SKM-1 treated with dmso at 0.1 percent for 144 hours (cell line): Measurements from ENCODE around the gene C3.

ENCODE experiments used
- DNase-seq: peaks from one replicate; lab custom pipeline; 2025; ENCODE audit not compliant: unreplicated experiment; lab: John Stamatoyannopoulos, UW

C3 gene

DNA sequence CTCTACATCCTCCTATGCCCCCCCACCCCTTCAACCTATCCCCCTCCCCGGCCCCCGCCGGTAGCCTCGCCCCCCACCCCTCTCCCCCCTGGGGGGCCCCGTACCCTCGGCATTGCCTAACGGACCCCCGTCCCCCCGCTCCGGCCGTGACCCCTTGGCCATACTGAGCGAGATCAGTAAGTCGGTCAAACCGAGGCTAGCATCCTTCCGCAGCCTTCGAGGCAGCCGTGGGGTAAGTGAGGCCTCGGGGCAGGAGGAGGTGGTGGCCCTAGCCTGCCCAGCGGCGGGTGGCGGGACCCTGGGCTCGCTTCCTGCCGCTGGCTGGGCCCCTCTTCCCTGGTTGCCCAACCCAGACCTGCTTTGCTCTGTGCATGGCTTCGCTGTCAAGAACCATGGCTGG is 25.5 kb upstream of the C3 start:
- DNase-seq = no peak

DNA sequence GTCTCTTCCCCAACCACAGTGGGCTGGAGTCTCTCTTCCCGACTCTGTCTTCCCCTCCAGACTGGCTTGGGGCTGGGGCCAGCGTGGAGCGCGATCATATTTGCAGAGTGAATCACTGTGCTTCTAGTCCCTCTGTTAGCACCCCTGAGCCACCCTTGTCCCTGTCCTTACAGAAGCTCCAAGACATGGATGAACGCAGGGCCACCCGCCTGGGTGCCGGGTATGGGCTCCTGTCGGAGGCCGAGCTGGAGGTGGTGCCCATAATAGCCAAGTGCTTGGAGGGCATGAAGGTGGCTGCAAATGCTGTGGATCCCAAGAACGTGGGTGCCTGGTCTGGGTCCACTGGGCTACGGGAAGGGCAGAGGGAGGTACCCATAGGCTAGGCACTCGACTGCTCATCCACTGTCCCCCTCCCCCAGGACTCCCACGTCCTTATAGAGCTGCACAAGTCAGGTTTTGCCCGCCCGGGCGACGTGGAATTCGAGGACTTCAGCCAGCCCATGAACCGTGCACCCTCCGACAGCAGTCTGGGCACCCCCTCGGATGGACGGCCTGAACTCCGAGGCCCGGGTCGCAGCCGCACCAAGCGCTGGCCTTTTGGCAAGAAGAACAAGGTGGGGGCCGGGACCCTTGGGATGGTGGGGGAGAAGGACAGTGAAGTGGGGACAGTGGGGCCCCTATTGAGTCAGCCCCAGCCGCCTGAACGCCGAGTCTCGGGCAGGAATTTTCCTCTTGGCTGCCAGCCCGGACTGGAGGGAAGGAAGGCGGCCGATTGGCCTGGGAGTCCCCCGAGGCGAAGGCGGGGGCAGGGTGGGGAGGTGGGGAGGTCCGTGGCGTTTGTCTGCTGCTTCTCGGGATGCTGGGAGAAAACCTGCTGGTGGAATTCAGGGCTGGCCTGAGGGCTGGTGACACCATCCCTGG is 24.2 kb upstream of the C3 start:
- no peak for DNase-seq

DNA sequence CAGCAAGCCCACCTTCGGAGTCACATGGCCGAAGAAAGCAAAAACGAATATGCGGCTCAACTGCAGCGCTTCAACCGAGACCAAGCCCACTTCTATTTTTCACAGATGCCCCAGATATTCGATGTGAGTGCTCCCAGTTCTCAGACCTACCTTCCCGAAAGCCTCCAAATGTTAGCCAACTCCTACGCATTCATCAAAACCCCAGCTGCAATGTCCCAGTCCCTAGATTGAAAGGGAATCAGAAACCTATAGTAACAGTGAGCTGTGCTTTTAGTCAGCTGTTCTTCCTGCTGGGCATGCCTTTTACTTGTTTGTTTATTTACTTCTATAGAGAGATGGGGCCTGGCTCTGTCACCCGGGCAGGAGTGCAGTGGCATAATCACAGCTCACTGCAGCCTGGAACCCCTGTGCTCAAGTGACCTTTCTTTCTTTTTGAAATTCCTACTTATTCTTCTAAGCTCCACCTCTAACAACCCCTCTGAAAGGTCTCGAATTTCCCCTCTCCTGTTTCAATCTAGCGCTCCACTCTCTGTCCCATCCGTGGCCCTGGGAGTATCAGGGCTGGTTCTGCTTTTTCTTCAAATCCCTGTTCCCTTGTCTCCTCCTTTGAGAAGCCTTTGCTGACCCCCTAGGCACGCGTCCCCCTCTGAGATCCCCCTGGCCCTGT is 23.4 kb upstream of the C3 start:
- no peak for DNase-seq

DNA sequence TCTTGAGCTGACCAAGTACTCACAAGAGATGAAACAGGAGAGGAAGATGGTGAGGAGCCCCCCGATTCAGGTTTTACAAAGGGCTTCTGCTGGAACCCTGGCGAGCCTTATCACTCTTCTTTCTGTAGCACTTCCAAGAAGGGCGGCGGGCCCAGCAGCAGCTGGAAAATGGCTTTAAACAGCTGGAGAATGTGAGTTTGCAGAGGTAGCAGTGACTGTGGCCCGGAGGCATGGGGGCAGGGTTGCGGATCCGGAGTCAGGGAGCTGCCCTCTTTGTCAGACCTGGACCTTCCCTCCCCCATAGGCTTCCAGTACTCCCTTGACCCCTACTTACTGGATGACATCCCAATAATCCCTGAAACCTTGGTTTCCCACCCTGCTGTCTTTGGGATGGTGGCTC is 22.6 kb upstream of the C3 start:
- no peak for DNase-seq

DNA sequence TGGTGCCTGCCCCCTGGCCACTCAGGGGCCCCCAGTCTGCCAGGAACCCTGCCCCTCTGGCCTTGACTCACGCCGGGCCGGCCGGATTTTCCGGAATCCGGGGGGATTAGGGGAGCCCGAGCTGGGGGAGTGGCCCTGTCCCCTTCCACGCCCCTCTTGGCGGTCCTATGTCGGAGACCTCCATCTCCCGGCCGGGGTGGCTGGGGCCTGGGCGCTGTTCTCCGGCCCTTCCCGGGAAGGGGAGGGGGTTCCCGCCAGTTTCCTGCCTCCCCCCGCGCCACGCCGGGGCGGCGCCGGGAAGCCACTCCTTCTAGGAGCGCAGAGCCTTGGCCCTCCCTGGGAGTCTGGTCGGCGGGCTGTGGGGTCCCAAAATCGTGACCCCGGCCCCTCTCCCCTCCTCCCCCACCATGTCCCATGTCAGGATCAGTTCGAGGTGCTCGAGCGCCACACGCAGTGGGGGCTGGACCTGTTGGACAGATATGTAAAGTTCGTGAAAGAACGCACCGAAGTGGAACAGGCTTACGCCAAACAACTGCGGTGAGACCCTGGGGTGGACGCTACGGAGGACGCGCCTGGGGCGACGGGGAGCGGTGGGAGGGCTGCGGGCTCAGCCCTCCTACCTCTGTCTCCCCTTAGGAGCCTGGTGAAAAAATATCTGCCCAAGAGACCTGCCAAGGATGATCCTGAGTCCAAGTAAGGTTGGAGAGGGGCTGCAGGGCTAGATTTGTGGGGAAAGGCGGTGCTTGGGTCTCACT is 20.3 kb upstream of the C3 start:
- DNase-seq = no peak

DNA sequence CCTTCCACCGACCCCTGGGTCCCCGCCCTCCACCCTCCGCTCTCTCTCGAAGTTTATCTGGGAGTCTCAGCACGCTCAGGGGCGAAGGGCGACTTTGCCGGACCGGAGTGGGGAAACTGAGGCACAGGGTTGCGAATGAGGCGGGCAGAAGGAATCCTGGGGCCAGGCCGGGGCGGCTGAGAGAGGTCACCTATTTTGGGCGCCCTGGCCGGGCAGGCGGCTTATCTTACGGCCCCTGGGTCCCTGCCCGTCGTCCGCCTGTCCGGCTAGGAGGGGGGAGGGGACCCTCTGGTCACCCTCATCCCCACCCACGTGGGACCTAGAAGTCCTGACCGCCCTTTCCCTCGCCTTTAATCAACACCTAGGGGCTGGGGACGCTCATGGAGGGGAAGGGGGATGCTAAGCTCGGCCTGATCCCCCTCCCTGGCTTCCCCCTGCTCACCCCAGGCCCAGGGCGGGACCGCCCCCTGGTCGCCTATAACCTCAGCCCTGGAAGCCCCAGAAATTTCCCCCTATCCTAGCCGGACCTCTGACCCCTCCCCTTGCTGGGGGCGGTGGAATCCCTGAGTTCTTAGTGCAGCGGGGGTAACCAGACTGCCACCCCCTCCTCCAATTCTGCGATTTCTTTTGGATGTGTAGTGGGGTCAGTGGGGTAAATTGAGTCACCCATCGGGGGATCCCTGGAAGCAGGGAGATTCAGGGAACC is 19.6 kb upstream of the C3 start:
- no peak for DNase-seq

DNA sequence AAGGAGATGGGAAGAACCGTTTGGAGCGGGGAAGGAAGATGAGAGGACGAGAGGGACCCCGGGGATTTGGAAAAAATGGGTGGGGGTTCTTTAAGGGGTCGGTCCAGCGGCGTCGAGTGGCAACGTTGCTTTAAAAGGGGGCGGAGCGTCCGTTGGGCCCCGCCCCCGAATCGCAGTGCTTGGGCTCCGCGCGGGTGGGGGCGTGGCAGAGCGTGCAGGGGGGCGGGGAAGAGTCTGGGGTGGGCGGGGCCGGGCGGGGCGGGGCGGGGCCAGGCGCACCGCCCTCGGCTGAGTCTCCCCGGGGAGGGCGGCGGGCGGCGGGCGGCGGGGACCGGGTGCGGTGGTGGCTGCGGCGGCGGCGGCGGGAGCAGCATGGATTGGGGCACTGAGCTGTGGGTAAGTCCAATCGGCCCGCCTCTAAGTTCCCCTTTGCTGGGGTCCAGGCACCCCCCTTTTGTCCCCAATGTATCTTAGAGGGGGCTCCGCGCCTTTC is 19.0 kb upstream of the C3 start, which contains the start of gene TRIP10:
TSS of gene TRIP10 (plus strand) at position 291 of the 493 bp plus-strand sequence. CDS start at position 373, 82 bp downstream.
- peak; percentile 45 for DNase-seq

DNA sequence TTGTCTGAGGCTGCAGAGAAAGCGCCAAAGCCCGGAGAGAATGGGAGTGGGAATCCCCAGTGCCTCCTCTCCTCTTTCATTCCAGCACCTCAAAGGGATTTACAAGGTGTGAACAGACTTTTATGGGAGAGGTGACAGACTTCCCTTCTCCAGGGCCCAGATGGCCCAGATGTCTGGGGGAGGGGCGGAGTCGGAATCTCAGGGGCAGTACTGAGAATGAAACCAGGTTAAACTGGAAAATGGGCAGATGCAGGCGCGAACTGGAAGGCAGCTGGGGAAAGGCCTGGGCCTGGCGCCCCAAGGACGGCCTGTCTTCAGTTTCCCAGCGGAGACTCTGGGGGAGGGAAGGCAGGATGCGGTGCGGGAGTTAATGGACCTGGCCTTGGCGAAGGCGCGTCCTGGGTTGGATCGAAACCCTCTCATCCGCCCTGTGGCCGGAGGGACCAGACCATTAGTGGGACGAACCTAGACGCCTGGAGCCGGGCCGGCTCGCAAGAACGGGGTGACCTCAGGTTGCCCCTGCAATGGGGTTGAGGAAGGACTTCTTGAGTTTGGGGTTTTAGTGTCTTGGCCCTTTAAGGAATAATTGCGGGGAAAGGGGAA is 18.4 kb upstream of the C3 start:
- peak; percentile 45 for DNase-seq

DNA sequence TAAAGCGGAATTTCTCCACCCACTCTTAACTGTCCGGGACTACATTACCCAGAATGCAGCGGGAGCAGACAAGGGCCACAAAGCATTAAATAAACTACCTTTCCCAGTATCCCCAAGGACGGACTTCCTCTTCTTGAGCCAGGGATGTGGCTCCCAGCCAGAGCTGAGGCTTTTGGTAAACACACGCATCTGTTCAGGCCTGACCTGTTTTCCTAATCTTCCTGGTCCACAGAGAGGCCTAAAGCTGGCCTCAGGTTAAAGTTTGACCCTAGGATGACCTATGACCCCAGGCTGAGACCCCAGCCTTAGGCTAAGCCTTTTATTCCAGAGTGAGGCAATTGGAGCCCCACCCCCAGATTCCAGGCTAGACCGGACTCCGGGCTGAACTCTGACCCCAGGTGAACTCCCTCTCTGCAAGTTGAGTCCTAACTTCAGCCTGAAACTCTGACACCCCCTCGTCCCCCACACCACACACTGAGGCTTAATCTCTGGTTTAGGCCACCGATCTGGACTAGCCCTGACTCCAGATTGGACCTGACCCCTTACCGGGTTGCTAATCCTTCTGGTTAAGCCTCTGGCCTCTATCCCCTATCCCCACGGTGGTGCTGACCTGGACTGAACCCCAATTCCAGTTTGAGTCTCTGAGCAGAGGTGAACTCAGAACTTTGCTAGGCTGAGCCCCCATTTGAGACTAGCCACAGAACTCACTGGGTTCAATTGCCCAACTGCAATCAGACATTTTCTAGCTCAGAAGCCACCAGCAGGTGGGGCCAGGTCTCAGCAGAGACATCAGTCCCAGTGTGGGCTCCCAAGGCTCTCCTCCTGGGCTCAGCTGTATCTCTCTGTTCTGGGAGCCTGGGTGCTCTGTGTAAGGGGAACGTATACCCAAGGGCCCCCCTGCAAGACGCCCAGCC is 17.7 kb upstream of the C3 start:
- DNase-seq = peak; percentile 73

DNA sequence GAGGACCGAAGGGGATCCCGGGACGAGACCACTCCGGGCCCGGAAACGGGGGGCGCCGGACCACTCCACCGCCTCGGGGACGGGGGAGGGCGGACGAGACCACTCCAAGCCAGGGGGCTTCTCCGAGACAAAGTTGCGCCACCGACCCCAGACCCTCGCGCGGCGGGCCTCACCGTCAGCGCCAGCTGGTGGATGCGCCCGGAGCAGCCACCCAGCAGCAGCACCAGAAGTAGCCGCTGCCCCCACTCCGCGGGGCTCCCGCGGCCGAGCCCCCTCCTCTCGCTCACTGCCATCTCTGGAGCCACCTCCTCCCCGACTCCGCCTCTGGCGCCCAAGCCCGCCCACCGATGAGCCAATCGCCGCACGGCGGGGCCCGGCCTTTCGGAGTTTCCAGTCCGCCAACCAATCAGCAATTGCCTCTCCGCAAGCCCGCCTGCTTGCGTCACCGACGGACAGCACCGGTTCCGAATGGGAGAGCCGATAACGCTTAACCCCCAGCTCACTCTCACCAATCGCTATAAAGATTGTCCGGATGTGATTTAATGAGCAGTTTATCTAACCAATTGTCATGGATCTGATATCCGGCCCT is 16.9 kb upstream of the C3 start, which contains the start of gene GPR108:
TSS of gene GPR108 (minus strand) at position 297 of the 589 bp plus-strand sequence. CDS start at position 293, 4 bp downstream.
- peak; percentile 100 for DNase-seq

DNA sequence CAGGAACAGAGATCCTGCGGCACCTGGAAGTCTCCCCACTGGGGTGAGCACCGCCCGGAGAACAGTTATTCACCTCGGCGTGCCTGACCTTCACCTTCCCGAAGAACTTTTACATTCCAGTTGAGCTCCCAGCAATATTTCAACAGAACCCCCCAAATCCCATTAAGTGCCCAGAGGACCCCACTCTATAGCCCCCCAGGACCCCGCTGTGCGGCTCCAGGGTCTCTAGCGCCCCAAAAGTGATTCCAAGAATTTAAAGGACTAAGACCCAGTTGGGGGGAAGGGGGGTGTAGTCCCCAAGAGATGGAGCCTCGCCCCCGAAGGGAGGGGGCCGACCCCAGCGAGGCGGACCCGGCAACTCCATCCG is 16.4 kb upstream of the C3 start:
- DNase-seq = no peak

DNA sequence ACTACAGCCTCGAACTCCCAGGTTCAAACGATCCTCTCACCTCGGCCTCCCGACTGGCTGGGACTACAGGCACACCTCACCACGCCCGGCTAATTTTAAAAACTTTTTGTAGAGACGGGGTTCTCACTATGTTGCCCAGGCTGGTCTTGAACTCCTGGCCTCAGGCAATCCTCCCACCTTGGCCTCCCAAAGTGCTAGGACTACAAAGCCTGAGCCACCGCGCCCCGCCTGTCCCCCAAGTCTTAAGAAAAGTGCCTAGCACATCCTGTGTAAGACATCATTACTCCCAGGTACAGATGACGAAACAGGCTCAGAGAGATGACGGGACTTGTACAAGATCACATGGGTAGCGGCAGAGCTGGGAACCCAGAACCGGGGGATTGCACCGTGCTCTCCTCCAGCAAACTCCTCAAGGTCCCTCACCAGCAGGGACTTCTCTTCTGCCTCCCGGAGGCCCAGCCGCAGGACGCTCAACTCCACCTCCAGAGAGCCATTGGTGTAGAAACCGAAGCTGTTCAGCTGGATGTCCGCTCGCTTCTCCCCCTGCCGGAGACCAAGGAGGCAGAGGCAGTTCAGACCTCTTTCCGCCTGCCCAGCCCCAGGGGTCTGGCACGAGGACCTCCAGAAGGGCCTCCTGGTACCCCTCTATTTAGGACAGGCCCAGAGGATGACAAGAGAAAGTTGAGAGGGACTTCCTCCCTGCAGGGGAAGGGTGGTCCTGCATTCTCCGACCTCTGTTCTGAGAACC is 15.9 kb upstream of the C3 start:
- peak; percentile 84 for DNase-seq

DNA sequence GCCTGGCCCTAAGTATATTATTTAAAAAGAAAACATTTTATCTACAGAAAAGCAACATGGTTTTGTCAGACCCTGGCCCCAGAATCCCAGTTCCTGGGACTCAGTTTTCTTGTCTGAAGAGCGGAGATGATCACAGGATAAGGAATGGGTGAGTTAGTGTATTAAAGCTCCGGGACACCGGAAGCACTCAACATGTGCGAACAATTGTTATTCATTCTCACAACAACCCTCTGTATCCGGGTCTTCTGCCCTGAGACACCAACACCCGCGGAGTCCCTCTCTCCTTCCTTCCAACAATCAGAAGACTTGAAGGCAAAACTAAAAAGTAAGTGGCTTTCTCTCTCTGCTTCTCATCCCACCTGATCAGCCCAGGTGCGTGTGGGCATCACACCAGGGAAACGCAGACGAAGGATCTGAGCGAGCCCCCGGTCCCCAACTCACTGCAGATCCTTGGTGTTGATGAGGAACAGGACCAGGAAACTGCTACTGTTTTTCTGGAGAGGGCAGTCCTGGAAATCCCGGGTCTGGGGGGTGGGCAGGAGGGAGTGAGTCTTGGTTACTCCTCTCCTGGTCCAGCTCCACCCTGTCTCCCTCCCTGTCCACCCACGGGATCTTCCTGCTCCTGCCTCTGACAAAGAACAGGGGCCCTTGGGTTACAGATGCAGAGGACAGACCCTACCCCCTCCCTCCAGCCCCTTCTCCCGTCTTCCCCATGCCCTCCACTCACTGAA is 14.9 kb upstream of the C3 start:
- no peak for DNase-seq

DNA sequence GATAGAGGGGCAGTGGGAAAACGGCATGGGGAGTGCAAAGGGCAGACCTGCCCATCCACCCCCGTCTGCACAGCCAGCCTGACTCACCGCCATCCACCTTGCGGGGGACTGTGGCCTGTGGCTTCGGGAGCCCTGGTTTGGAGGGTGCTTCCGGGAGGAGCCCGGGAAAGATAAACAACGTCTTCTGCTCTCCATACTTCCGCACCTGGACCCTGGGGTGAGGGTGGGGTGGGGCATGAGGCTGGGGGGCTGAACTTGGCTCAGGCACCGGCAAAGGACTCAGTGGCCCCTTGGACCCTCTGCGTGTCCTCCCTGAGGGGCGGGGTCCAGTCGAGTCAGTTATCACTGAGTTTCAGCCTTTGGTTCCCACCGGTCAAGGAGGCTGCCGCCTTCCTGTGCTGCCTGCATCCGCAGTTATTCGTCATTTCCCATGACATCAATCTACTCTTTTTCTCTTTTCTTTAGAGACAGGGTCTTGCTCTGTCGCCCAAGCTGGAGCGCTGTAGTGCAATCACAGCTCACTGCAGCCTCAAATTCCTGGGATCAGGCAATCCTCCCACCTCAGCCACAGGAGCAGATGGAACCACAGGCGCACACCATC is 13.7 kb upstream of the C3 start:
- no peak for DNase-seq

DNA sequence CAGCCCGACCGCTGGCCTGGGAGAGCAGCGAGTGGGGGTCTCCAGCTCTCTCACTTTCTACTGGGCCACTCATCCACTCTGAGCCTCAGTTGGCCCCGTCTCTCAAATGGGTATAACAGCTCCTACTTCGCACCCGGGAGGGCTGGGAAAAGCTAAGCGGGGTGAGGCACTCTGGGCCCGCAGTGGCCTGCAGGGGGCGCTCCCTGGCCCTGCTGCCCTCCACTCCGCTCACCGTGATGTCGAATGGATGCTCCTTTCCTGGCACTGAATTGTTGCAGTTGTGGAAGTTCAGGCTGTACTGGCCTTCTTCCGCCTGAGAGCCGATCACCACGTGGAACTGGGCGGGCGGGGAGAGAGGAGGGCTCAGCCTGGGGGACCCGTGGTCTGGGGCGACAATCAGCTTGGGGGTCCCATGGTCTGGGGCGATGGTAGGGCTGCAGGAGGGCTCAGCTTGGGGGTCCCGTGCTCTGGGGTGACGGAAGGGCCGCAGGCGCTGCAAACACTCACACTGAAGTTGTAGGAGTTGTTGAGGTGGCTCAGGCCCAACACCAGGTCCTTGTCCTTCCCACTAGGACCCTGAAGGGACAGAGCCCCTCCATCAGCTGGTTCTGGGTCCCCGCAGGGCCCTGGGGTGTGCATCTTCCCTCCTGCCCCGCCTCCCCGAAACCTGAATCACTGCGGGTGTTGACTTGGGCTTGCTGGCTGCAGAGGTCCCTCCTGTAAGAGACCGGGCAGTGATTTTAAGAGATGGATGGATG is 13.1 kb upstream of the C3 start:
- no peak for DNase-seq

DNA sequence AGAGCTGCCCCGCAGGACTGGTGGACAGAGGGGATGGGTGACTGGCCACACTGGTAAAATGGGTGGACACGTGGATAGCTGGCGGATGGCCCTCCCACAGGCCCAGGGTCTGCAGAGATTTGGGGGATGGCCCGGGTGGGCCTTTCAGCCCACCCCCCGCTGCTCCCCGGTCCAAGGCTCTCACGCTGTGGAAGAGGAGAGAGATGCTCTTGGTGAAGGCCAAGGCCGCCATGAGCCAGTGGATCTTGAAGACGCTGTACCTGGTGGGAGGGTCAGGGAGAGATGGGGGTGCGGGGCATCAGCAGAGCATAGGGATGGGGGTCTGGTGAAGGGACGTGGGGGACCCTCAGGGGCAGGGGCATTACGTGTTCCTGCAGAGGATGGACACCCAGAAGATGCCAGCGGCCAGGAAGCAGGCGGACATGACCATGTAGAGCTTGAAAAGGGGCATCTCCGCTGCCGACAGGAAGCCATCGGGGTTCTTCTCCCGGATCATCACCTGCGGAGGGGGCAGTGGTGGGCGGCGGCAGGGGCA is 12.4 kb upstream of the C3 start:
- no peak for DNase-seq
